GM23248 (cell line): ENCODE results near the gene SMARCE1. TPM values are rescaled to one million over a fixed set of nuclear protein-coding genes. Genes with fewer than 3 reads are reported as not detected.
A peak's percentile ranks its signal among the peaks of the same experiment; 100 is the strongest.

ENCODE experiments used
- DNase-seq: peaks from one replicate; pipeline ENCODE4 v3.0.0-alpha.2; 2015
- H2AFZ ChIP-seq: fragments of 200-600 bp; sonication (generic); 2 replicates; pipeline ENCODE4 v1.6.1; 2016; ENCODE audit warnings: antibody characterized with exemption
- H3F3A ChIP-seq: fragments of 200-600 bp; sonication (generic); 2 replicates; pipeline ENCODE4 v1.6.1; 2016; ENCODE audit warnings: mild to moderate bottlenecking, antibody characterized with exemption, mixed run types; ENCODE audit not compliant: insufficient read depth
- H3K27ac ChIP-seq: fragments of 200-600 bp; sonication (generic); 2 replicates; pipeline ENCODE4 v1.5.1; 2016; ENCODE audit warnings: mild to moderate bottlenecking
- H3K27me3 ChIP-seq: fragments of 200-600 bp; sonication (generic); replicated peaks from 2 replicates; pipeline ENCODE4 v1.6.1; 2016; ENCODE audit warnings: mild to moderate bottlenecking; ENCODE audit not compliant: insufficient read depth
- H3K36me3 ChIP-seq: fragments of 200-600 bp; sonication (generic); 2 replicates; pipeline ENCODE4 v1.6.1; 2016; ENCODE audit warnings: low read depth, mild to moderate bottlenecking
- H3K4me1 ChIP-seq: fragments of 200-600 bp; sonication (generic); 2 replicates; pipeline ENCODE4 v1.6.1; 2016; ENCODE audit warnings: mild to moderate bottlenecking; ENCODE audit not compliant: insufficient read depth
- H3K4me2 ChIP-seq: fragments of 200-600 bp; sonication (generic); one replicate; pipeline ENCODE4 v1.6.1; 2016; ENCODE audit warnings: mild to moderate bottlenecking; ENCODE audit not compliant: unreplicated experiment
- H3K4me3 ChIP-seq: fragments of 200-600 bp; sonication (generic); 2 replicates; pipeline ENCODE4 v1.5.1; 2016; ENCODE audit warnings: mild to moderate bottlenecking
- H3K79me2 ChIP-seq: fragments of 200-600 bp; sonication (generic); 2 replicates; pipeline ENCODE4 v1.6.1; 2016; ENCODE audit warnings: mild to moderate bottlenecking; ENCODE audit not compliant: insufficient read depth
- H3K9ac ChIP-seq: fragments of 200-600 bp; sonication (generic); 2 replicates; pipeline ENCODE4 v1.6.1; 2016; ENCODE audit warnings: mild to moderate bottlenecking
- H3K9me2 ChIP-seq: fragments of 200-600 bp; sonication (generic); 2 replicates; pipeline ENCODE4 v1.6.1; 2016; ENCODE audit warnings: mixed run types, mild to moderate bottlenecking, moderate library complexity; ENCODE audit not compliant: insufficient read depth
- H3K9me3 ChIP-seq: fragments of 200-600 bp; sonication (generic); one replicate; pipeline ENCODE4 v1.6.1; 2017; ENCODE audit warnings: low read depth
- H4K20me1 ChIP-seq: fragments of 200-600 bp; sonication (generic); 2 replicates; pipeline ENCODE4 v1.6.0; 2016; ENCODE audit not compliant: insufficient read depth
- EZH2 ChIP-seq: fragments of 200-600 bp; sonication (generic); IDR thresholded peaks from 2 replicates; pipeline ENCODE4 v1.6.1; 2018; ENCODE audit warnings: antibody characterized with exemption, mild to moderate bottlenecking; ENCODE audit not compliant: insufficient read depth, poor library complexity, severe bottlenecking
- EZH2phosphoT487 ChIP-seq: fragments of 200-600 bp; sonication (generic); IDR thresholded peaks from 2 replicates; pipeline ENCODE4 v1.6.1; 2018; ENCODE audit warnings: antibody characterized with exemption, moderate library complexity, mild to moderate bottlenecking, low read depth; ENCODE audit not compliant: insufficient read depth
- WGBS, 2 experiments: methylation state at CpG; one replicate each; pipeline ENCODE4 v1.1.6; 2015 to 2017; ENCODE audit warnings: low lambda C conversion rate in 2 of 2, low coverage in 1 of 2; ENCODE audit errors: missing lambda C conversion rate in 2 of 2; 5-methylcytosine and 5-hydroxymethylcytosine counted together
- in situ Hi-C: fragments of 300-500 bp; cut with MboI; formaldehyde crosslinking; loops from 2 replicates; pipeline ENCODE4 v1.15.0; 2020
- polyA plus RNA-seq: library from polyadenylated mRNA; unstranded; fragments of >200 nt; fragmentation: Nextera tagmentation; extraction: Ambion mirVana; gene quantifications from 2 replicates; pipeline ENCODE4 v1.2.1, GENCODE V29; 2016
- total RNA-seq: library from RNA; depleted of rRNA; stranded (reverse); fragments of >200 nt; shearing (Covaris generic); gene quantifications from 2 replicates; pipeline ENCODE4 v1.2.3, GENCODE V29; 2014

The SMARCE1 gene
- total and polyA plus RNA-seq, 2 experiments from 2014 or later, result 67.4 to 144 TPM

DNA sequence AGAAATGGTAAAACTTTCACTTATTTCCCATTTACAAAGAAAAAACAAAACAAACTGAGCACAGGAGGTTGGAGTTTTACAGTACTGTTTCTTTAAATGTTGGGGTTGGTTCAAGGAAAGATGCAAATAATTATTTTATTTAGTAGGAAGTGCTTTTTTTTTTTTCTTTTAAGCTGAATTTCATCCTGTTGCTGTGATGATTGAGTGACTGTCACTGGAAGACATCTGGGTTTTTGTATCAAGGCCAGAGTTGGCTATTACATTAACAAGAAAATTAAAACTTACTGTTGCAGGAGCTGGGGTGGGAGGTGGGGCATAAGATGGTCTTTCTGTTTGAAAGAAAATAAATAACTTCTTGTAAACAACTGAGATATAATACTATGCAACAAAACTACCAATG is 2.3 kb downstream of the SMARCE1 start:
- in situ Hi-C loops, result no loop called here
- peak overlapping the region; percentile 96 for H3K4me2 ChIP-seq

DNA sequence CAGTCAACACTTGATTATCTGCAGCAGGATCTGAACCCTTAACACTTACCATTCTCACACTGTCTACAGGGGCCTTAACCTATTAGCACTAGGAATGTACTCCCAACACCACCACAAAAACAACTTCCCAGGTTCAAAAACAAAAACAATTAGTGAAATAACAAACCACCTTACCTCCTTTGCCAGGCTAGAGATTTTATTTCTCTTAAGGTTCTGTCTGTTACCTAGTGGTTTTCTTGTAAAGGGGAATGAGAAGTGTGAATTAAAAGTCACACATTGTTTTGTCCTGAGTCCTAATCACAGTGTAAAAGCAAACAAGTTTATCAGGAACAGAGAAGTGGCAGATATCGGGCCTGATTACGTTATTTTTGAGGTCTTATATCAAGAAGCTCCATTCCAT is 9.7 kb downstream of the SMARCE1 start:
- in situ Hi-C loops, result no loop called here
- Histone ChIP-seq H3K27me3 (no peaks in the 10 kb centered on the region), H3K4me2 (no peak overlapping the region), H3K4me1 (no peaks in the 10 kb centered on the region), H3K27ac (no peak overlapping the region), H4K20me1 (0 out of 2 replicates have a peak, but pooled peaks cover 6% of the 10 kb centered on the region), H3K9me3 (no peaks in the 10 kb centered on the region), H3K9me2 (no peaks in the 10 kb centered on the region), H3K79me2 (peaks cover 56% of the 10 kb centered on the region), H3K4me3 (no peak overlapping the region), H2AFZ (no peak overlapping the region), H3K9ac (no peak overlapping the region), H3F3A (peaks cover 8% of the 10 kb centered on the region; the same call in 1 of the 2 replicates), H3K36me3 (peaks cover 74% of the 10 kb centered on the region)
- DNase-seq, result no peak
- no peak for TF ChIP-seq EZH2phosphoT487
- TF ChIP-seq EZH2, result no peak
- WGBS, 2 experiments, result 98 to 100% methylated on average over 2 of the region's 2 CpGs

More for the DNA sequence above, 2.3 kb downstream of the SMARCE1 start:
- Histone ChIP-seq H2AFZ (no peak overlapping the region), H4K20me1 (no peaks in the 10 kb centered on the region), H3F3A (peaks cover 13% of the 10 kb centered on the region; the same call in 1 of the 2 replicates), H3K79me2 (peaks cover 83% of the 10 kb centered on the region), H3K27me3 (no peaks in the 10 kb centered on the region), H3K27ac (no peak overlapping the region), H3K9ac (peak overlapping the region; percentile 99), H3K36me3 (peaks cover 51% of the 10 kb centered on the region), H3K4me3 (peak overlapping the region; percentile 95), H3K9me3 (no peaks in the 10 kb centered on the region), H3K4me1 (peaks cover 28% of the 10 kb centered on the region), H3K9me2 (no peaks in the 10 kb centered on the region)
- TF ChIP-seq EZH2 (no peak), EZH2phosphoT487 (no peak)
- no peak for DNase-seq

DNA sequence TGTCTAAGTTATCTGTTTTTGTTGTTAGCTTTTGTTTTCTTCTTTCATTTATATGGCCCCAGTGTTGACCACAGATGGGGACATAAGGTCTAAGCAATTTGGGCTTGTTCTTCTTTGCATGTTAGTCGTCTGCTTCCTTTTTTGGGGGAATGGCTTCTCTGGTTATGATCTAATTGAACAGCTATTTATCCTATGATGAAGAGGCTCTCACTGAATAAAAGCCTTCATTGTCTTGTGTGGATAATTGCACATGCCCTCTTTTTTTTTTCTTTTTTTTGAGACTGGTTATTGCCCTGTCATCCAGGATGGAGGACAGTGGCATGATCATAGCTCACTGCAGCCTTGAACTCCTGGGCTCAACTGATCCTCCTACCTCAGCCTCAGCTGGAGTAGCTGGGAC is 13.7 kb downstream of the SMARCE1 start:
- 0 out of 2 replicates have a peak overlapping the region, but pooled peaks have one; percentile 5 for H3K27ac ChIP-seq

GRCh38 chr17:40632216-40632615 is 15.4 kb downstream of the SMARCE1 start:
- Histone ChIP-seq H4K20me1 (0 out of 2 replicates have a peak, but pooled peaks cover 3% of the 10 kb centered on the region), H2AFZ (no peak overlapping the region), H3K27ac (no peak overlapping the region), H3F3A (peaks cover 16% of the 10 kb centered on the region; the same call in 1 of the 2 replicates), H3K4me2 (no peak overlapping the region), H3K9me2 (no peaks in the 10 kb centered on the region), H3K36me3 (peaks cover 91% of the 10 kb centered on the region), H3K79me2 (no peaks in the 10 kb centered on the region), H3K4me3 (no peak overlapping the region), H3K9me3 (no peaks in the 10 kb centered on the region), H3K27me3 (no peaks in the 10 kb centered on the region), H3K4me1 (no peaks in the 10 kb centered on the region), H3K9ac (no peak overlapping the region)
- in situ Hi-C loops, result no loop called here
- WGBS, 2 experiments, result 84% methylated on average over 9 of the region's 9 CpGs
- no peak for DNase-seq
- TF ChIP-seq EZH2, result no peak

More for the DNA sequence above, 13.7 kb downstream of the SMARCE1 start:
- Histone ChIP-seq H3K27me3 (no peaks in the 10 kb centered on the region), H3K9me2 (no peaks in the 10 kb centered on the region), H3K9me3 (no peaks in the 10 kb centered on the region), H3K4me3 (no peak overlapping the region), H3K4me2 (no peak overlapping the region), H3K79me2 (peaks cover 15% of the 10 kb centered on the region), H3K9ac (no peak overlapping the region), H4K20me1 (0 out of 2 replicates have a peak, but pooled peaks cover 3% of the 10 kb centered on the region), H2AFZ (no peak overlapping the region), H3K4me1 (no peaks in the 10 kb centered on the region), H3F3A (peaks cover 2% of the 10 kb centered on the region; the same call in 1 of the 2 replicates), H3K36me3 (peaks cover 80% of the 10 kb centered on the region)
- DNase-seq, result peak; percentile 18
- TF ChIP-seq EZH2 (no peak), EZH2phosphoT487 (no peak)
- in situ Hi-C loops, result no loop called here
- WGBS, 2 experiments, result 51 to 63% methylated on average over 1 of the region's 1 CpG

GRCh38 chr17:40629842-40630241 is 17.8 kb downstream of the SMARCE1 start:
- no peak overlapping the region for H3K4me3 ChIP-seq
- 0 out of 2 replicates have a peak, but pooled peaks cover 3% of the 10 kb centered on the region for H4K20me1 ChIP-seq
- H3F3A ChIP-seq, result peaks cover 28% of the 10 kb centered on the region; the same call in 1 of the 2 replicates
- H3K9me3 ChIP-seq, result no peaks in the 10 kb centered on the region
- H3K36me3 ChIP-seq, result peaks cover 68% of the 10 kb centered on the region
- no peak overlapping the region for H3K4me2 ChIP-seq
- 11 to 16% methylated on average over 2 of the region's 2 CpGs for WGBS, 2 experiments
- in situ Hi-C loops, result no loop called here
- no peak overlapping the region for H3K27ac ChIP-seq
- no peak for TF ChIP-seq EZH2phosphoT487
- TF ChIP-seq EZH2, result no peak
- H3K9me2 ChIP-seq, result no peaks in the 10 kb centered on the region
- H3K27me3 ChIP-seq, result no peaks in the 10 kb centered on the region
- no peaks in the 10 kb centered on the region for H3K4me1 ChIP-seq
- no peak overlapping the region for H3K9ac ChIP-seq
- no peak for DNase-seq
- H3K79me2 ChIP-seq, result no peaks in the 10 kb centered on the region
- H2AFZ ChIP-seq, result no peak overlapping the region
